ENCODE measurements around the gene ACYP2.

Gene ACYP2

GRCh38 chr2:54164106-54164505, 48.7 kb downstream of the ACYP2 start:
- DNase-seq, result no peak

DNA sequence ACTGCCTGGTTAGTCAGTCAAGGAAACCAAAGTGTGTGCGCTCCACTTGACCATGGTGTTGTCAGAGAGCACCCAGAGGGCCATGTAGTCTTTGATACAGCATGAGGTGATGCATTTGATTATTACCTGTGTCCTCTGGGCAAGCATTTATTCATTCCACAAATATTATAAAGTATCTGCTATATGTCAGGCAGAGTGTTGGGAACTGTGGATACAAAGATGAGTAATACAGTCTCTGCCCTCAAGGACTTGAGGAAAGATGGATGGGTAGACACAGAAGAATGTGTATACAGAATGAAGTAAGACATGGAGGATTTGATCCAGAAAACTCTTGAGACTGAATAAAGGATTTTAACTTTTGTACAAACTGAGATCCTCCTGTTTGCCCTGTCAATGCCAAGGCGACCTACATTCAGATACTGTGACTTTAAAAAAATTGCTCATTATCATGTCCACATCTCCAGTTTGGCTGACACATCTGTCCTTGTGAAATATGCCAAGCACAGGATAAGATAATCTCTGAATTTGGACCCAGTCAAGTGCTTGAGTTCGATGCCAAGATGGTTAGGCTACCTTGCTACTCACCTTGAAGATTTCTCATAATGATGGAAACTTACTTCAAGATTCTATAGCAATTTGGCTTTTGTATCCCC, 50.8 kb downstream of the ACYP2 start:
- no peak for DNase-seq

GRCh38 chr2:54176577-54176976, 61.2 kb downstream of the ACYP2 start:
- no peak for DNase-seq

GRCh38 chr2:54183281-54183680, 67.9 kb downstream of the ACYP2 start:
- DNase-seq, result no peak

DNA sequence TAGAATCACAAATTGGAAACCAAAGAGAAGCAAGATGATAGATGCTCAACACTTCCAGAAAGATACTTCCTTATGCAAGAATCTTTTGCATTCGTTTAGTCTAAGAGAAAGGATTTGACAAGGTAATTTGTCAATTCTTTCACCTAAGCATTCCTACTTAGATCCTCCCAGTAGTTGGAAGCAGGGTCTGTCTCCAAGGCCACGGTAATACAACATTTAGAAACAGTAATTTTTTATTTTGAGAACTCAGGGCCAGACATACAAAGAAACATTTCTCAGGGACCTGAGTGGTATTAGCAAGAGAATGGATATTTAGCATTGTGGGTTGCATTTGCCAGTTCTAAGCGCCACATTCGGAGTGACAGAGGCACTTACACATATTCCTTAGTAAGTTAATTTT, 68.6 kb downstream of the ACYP2 start:
- DNase-seq, result no peak

- no peak for DNase-seq
These were observed 69.7 kb downstream of the ACYP2 start for GRCh38 chr2:54185105-54185504.

GRCh38 chr2:54187331-54187730, 71.9 kb downstream of the ACYP2 start:
- no peak for DNase-seq

- DNase-seq, result no peak
These were observed 74.1 kb downstream of the ACYP2 start for GRCh38 chr2:54189539-54189938.

- DNase-seq, result no peak
These were observed 76.1 kb downstream of the ACYP2 start for GRCh38 chr2:54191361-54192135.

GRCh38 chr2:54194761-54195750, 79.6 kb downstream of the ACYP2 start:
- no peak for DNase-seq

- no peak for DNase-seq
These were observed 81.2 kb downstream of the ACYP2 start for GRCh38 chr2:54196646-54197045.

DNA sequence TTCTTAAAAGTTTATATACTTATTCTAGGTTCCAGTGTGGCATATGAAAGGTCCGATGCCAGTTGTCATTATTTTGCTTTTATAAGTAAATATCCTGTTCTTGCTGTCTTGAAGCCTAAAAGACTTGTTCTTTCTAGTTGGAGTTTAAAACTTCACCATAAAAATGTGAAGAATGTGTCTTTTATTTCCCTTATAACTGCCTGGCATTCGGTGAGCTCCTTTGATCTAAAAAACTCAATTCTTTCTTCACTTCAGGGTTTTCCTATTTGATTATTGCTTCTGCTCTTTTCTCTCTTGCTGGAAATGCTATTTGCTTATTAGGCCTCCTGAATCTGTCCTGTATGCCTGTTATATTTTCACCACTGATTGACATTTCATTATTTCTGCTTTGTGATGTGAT, 89.1 kb downstream of the ACYP2 start:
- no peak for DNase-seq

DNA sequence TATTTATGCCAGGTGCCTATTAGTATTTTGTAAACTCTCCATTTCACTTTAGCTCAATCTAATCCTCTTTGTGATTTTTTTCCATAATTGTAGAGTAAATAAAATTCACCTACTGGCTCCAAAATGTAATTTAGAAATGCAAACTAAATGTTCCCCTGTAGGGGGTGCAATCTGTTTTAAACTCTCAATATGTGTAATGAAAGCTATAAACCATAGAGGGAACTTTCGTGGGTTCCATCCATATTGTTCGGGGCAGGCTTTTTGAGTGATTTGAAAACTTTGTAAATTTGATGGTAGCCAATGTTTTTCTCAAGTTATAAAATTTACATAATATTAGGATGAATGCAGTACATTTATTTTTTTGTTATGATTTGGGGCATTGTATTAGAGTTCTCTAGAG, 91.2 kb downstream of the ACYP2 start:
- peak; percentile 38 for DNase-seq

- DNase-seq, result no peak
These were observed 92.3 kb downstream of the ACYP2 start for GRCh38 chr2:54207666-54208195.

GRCh38 chr2:54208364-54209240, 93.2 kb downstream of the ACYP2 start:
- no peak for DNase-seq

DNA sequence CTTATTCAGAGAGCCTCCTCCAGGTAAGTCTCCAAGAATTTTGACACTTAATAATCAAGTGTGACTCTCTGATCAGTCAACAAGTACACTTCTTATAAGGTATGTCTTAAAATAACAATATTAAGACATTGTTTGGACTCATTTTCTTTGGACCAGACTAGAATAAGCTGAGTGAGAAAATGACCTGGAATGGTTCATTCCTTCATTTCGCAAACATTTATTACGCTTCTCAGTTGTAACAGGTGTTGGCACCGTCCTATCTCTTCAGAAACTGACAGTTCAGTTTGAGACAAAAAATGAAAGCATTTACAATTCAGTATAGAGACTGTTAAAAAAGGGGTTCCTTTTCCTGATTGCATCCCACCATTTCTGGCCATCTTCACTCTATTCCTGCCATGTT, 94.0 kb downstream of the ACYP2 start:
- DNase-seq, result no peak

- DNase-seq, result no peak
These were observed 97.0 kb downstream of the ACYP2 start for GRCh38 chr2:54212456-54212855.

GRCh38 chr2:54213082-54213481, 97.7 kb downstream of the ACYP2 start:
- no peak for DNase-seq

DNA sequence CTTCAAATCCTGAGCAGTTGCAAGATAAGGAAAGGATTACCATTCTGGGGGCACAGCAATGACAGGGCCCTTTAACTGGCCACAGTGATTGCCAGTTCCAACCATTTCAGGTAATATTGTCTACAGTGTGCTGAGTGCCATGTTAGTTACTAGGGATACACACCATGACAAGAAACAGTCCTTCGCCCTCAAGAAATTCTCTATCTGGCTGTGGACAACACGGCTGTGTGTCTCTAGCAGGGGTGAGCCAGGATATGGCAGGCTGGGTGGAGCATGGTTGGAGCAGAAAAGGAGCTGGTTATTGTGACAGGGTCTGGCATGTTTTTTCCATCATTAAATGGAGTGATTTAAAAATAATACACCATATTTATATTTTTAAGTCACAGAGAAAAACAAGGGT, 109.6 kb downstream of the ACYP2 start:
- no peak for DNase-seq

- DNase-seq, result no peak
These were observed 110.8 kb downstream of the ACYP2 start for GRCh38 chr2:54226260-54226659.

GRCh38 chr2:54227798-54228197, 112.4 kb downstream of the ACYP2 start:
- no peak for DNase-seq

- DNase-seq, result no peak
These were observed 113.5 kb downstream of the ACYP2 start for GRCh38 chr2:54228945-54229344.

All from NCI-H1092 treated with DMSO at 0.1 percent for 48 hours (cell line).